ENCODE measurements around the gene LYL1. TPM values are rescaled to one million over a fixed set of nuclear protein-coding genes. Genes with fewer than 3 reads are reported as not detected.

The LYL1 gene
- total and polyA plus RNA-seq, 2 of the 13 experiments (the other 11 are each of a cell fraction or from before 2014, with no cell fraction given) = 0.75 to 0.92 TPM

- no peak; the same call in 1 of the 2 replicates for TF ChIP-seq REPIN1 (CRISPR knock-in tag; IDR thresholded peaks at IDR 0.05; ENCODE audit: borderline replicate concordance, low read depth)
- TF ChIP-seq ZNF747 (CRISPR knock-in tag; IDR thresholded peaks at IDR 0.05; ENCODE audit: borderline replicate concordance) = 0 out of 2 replicates have a peak, but pooled peaks have one; percentile 11
- peak; percentile 40; the same call in 1 of the 2 replicates for TF ChIP-seq PHF21A (CRISPR knock-in tag; IDR thresholded peaks at IDR 0.05)
- TF ChIP-seq ZBTB42 (CRISPR knock-in tag; IDR thresholded peaks at IDR 0.05) = 0 out of 2 replicates have a peak, but pooled peaks have one; percentile 50
- peak; percentile 90 for TF ChIP-seq ZNF687 (CRISPR knock-in tag; IDR thresholded peaks at IDR 0.05)
- TF ChIP-seq ZNF335 (CRISPR knock-in tag; IDR thresholded peaks at IDR 0.05) = peak; percentile 77; the same call in 1 of the 2 replicates
- peak; percentile 31 for TF ChIP-seq AGO2 (optimal IDR thresholded peaks at IDR 0.05; ENCODE audit: low read depth, low read length)
- TF ChIP-seq AGO1 (IDR thresholded peaks at IDR 0.05; ENCODE audit: low read depth, low read length, poor library complexity, severe bottlenecking) = peak; percentile 62
- peak; percentile 50; the same call in 1 of the 2 replicates for TF ChIP-seq TIGD3 (CRISPR knock-in tag; IDR thresholded peaks at IDR 0.05; ENCODE audit: borderline replicate concordance)
- TF ChIP-seq ARID4A (CRISPR knock-in tag; IDR thresholded peaks at IDR 0.05; ENCODE audit: borderline replicate concordance) = peak; percentile 72
- no peak for TF ChIP-seq ZNF562 (CRISPR knock-in tag; IDR thresholded peaks at IDR 0.05; ENCODE audit: borderline replicate concordance)
- 0 out of 2 replicates have a peak, but pooled peaks have one; percentile 31 for TF ChIP-seq IRF9 (CRISPR knock-in tag; IDR thresholded peaks at IDR 0.05; ENCODE audit: borderline replicate concordance)
- TF ChIP-seq U2AF2 (IDR thresholded peaks at IDR 0.05; ENCODE audit: low read depth, low read length) = no peak
- TF ChIP-seq RBFOX2 (IDR thresholded peaks at IDR 0.05; ENCODE audit: low read depth, low read length) = peak; percentile 64
- TF ChIP-seq KMT2A (CRISPR knock-in tag; IDR thresholded peaks at IDR 0.05) = peak; percentile 30; the same call in 1 of the 2 replicates
Measured at GRCh38 chr19:13102666-13103580, at the start of gene LYL1 (continued).
